K562 (cell line): Measurements from ENCODE around the gene C2orf76. TPM values are rescaled to one million over a fixed set of nuclear protein-coding genes. Genes with fewer than 3 reads are reported as not detected.

Source experiments
- ELF2 ChIP-seq: fragments of 250-450 bp; sonication (Bioruptor Pico); IDR thresholded peaks from 2 replicates; pipeline ENCODE4 v1.5.0; 2021; ENCODE audit warnings: mild to moderate bottlenecking
- FOXA3 ChIP-seq, 2 experiments: fragments of 450-650 bp in 1 of 2; sonication (generic) in 1 of 2; formaldehyde crosslinking; IDR thresholded peaks in 1 of 2; conservative IDR thresholded peaks in 1 of 2; 2 replicates each; pipeline versions ENCODE4 v1.4.0 to v1.8.0; 2020 to 2022; ENCODE audit warnings: mild to moderate bottlenecking in 2 of 2, missing genetic modification reagents in 1 of 2
- FOXK1 ChIP-seq: sonication (generic); formaldehyde crosslinking; IDR thresholded peaks from 2 replicates; pipeline ENCODE4 v1.8.0; 2022; ENCODE audit warnings: missing genetic modification reagents, mild to moderate bottlenecking, borderline replicate concordance
- FOXK2 ChIP-seq, 2 experiments: fragments of 450-650 bp; IDR thresholded peaks in 1 of 2; conservative IDR thresholded peaks in 1 of 2; 2 replicates each; pipeline ENCODE4 v1.6.1; 2016; ENCODE audit warnings: low read depth in 2 of 2, mild to moderate bottlenecking in 1 of 2
- GABPB2 ChIP-seq: fragments of 250-450 bp; sonication (Bioruptor Pico); conservative IDR thresholded peaks from 2 replicates; pipeline ENCODE4 v1.5.1; 2021; ENCODE audit warnings: mild to moderate bottlenecking
- HEY1 ChIP-seq: fragments of 250-450 bp; sonication (Bioruptor Pico); IDR thresholded peaks from 2 replicates; pipeline ENCODE4 v1.5.0; 2020; ENCODE audit warnings: mild to moderate bottlenecking, moderate library complexity, borderline replicate concordance
- MCM7 ChIP-seq, 2 experiments: fragments of 450-650 bp; IDR thresholded peaks; 2 replicates each; pipeline ENCODE4 v1.6.1; 2016 to 2018
- MEIS2 ChIP-seq: fragments of 450-650 bp; IDR thresholded peaks from 2 replicates; pipeline ENCODE4 v1.6.1; 2014; ENCODE audit warnings: mild to moderate bottlenecking; ENCODE audit not compliant: partially characterized antibody
- PCBP2 ChIP-seq: fragments of 200-400 bp; formaldehyde crosslinking; IDR thresholded peaks from 2 replicates; pipeline ENCODE4 v1.6.1; 2018; ENCODE audit warnings: low read length, low read depth, mild to moderate bottlenecking, moderate library complexity; ENCODE audit not compliant: poor library complexity, severe bottlenecking
- PHB ChIP-seq: fragments of 250-450 bp; sonication (Bioruptor Pico); IDR thresholded peaks from 2 replicates; pipeline ENCODE4 v1.5.0; 2021
- POLR3A ChIP-seq: IDR thresholded peaks from 2 replicates; pipeline ENCODE4 v1.6.1; 2011; ENCODE audit warnings: borderline replicate concordance, mild to moderate bottlenecking, moderate library complexity; ENCODE audit not compliant: insufficient read length, insufficient read depth; ENCODE audit errors: extremely low read depth
- RB1 ChIP-seq: fragments of 450-650 bp; IDR thresholded peaks from 2 replicates; pipeline ENCODE4 v1.6.1; 2017; ENCODE audit warnings: low read depth, mild to moderate bottlenecking
- SIX5 ChIP-seq, 2 experiments: IDR thresholded peaks; 2 replicates each; pipeline ENCODE4 v1.6.1; 2011; ENCODE audit warnings: low read length in 2 of 2, borderline replicate concordance in 1 of 2, low read depth in 1 of 2, mild to moderate bottlenecking in 1 of 2, moderate library complexity in 1 of 2; ENCODE audit not compliant: insufficient read depth in 1 of 2
- SMARCE1 ChIP-seq: fragments of 450-650 bp; IDR thresholded peaks from 2 replicates; pipeline ENCODE4 v1.7.1; 2016; ENCODE audit warnings: mild to moderate bottlenecking
- TCF15 ChIP-seq: fragments of 250-450 bp; sonication (Bioruptor Pico); IDR thresholded peaks from 2 replicates; pipeline ENCODE4 v1.8.0; 2022; ENCODE audit warnings: moderate library complexity, mild to moderate bottlenecking, inconsistent platforms
- USF2 ChIP-seq: sonication (generic); formaldehyde crosslinking; IDR thresholded peaks from 2 replicates; pipeline ENCODE4 v1.5.0; 2020; ENCODE audit warnings: missing genetic modification reagents
- ZFP1 ChIP-seq: fragments of 450-650 bp; formaldehyde crosslinking; IDR thresholded peaks from 2 replicates; pipeline ENCODE4 v1.4.0; 2020; ENCODE audit warnings: mild to moderate bottlenecking, mixed read lengths
- ZFP91 ChIP-seq: sonication (generic); formaldehyde crosslinking; IDR thresholded peaks from 2 replicates; pipeline ENCODE4 v1.8.0; 2022; ENCODE audit warnings: mild to moderate bottlenecking, missing genetic modification reagents
- ZNF140 ChIP-seq: fragments of 250-450 bp; sonication (Bioruptor Pico); IDR thresholded peaks from 2 replicates; pipeline ENCODE4 v1.8.0; 2021; ENCODE audit warnings: moderate library complexity, mild to moderate bottlenecking, inconsistent platforms
- ZNF395 ChIP-seq: fragments of 200-800 bp; sonication (Bioruptor generic); IDR thresholded peaks from 2 replicates; pipeline ENCODE4 v1.6.1; 2017; ENCODE audit warnings: missing genetic modification characterization, missing compliant biosample characterization
- ZNF507 ChIP-seq: conservative IDR thresholded peaks from 2 replicates; pipeline ENCODE4 v1.6.1; 2017; ENCODE audit warnings: missing genetic modification characterization, missing compliant biosample characterization
- ZNF780A ChIP-seq: fragments of 250-450 bp; sonication (Bioruptor Pico); IDR thresholded peaks from 2 replicates; pipeline ENCODE4 v1.5.0; 2021; ENCODE audit warnings: mild to moderate bottlenecking
- polyA plus RNA-seq, 8 experiments: library from polyadenylated mRNA; depleted of rRNA in 4 of 8; stranded (reverse) in 5 of 8; unstranded in 3 of 8; fragments of >200 nt; fragmentation: Nextera tagmentation in 2 of 8; fragmentation: Illumina TruSeq in 1 of 8; extraction: Ambion mirVana in 2 of 8; extraction: Trizol in 1 of 8; gene quantifications; 2 replicates each; pipeline versions ENCODE4 v1.2.1 to v1.2.3, GENCODE V29; 2011 to 2014; ENCODE audit warnings: inconsistent platforms in 1 of 8, missing spikeins in 1 of 8
- total RNA-seq, 7 experiments: library from RNA; depleted of rRNA in 6 of 7; stranded (reverse); fragments of >200 nt in 6 of 7; fragmentation: Illumina TruSeq in 2 of 7; extraction: Trizol in 2 of 7; gene quantifications; 2 replicates each; pipeline versions ENCODE4 v1.2.1 to v1.2.3, GENCODE V29; 2011 to 2021; ENCODE audit warnings: low replicate concordance in 1 of 7

C2orf76 gene
- total and polyA plus RNA-seq, 9 of the 15 experiments (the other 6 are each of a cell fraction or from before 2014, with no cell fraction given) = 4.8 to 26.2 (median 14.5) TPM

- TF ChIP-seq ZNF140 (CRISPR knock-in tag) = no peak
- TF ChIP-seq HEY1 = no peak
- no peak for TF ChIP-seq PCBP2
- TF ChIP-seq ELF2 (CRISPR knock-in tag) = no peak
- no peak for TF ChIP-seq USF2
- TF ChIP-seq ZFP1 (CRISPR knock-in tag) = no peak
- TF ChIP-seq FOXK2 (conservative IDR thresholded peaks at IDR 0.05 in 1 of 2, IDR thresholded peaks at IDR 0.05 in 1 of 2; ENCODE audit: low read depth in 2 of 2) = no peak
- no peak for TF ChIP-seq FOXK1 (CRISPR knock-in tag)
- TF ChIP-seq SMARCE1 = peak; percentile 78; the same call in 1 of the 2 replicates
- TF ChIP-seq POLR3A = no peak
- TF ChIP-seq MCM7 (IDR thresholded peaks at IDR 0.05) = no peak
- TF ChIP-seq PHB = no peak
- TF ChIP-seq GABPB2 (CRISPR knock-in tag) = no peak
- peak; percentile 64; the same call in 1 of the 2 replicates for TF ChIP-seq ZNF395
- no peak for TF ChIP-seq ZNF780A (CRISPR knock-in tag)
- TF ChIP-seq MEIS2 = no peak
- no peak for TF ChIP-seq ZFP91 (CRISPR knock-in tag)
- no peak for TF ChIP-seq TCF15 (CRISPR knock-in tag)
- TF ChIP-seq SIX5 (IDR thresholded peaks at IDR 0.05; ENCODE audit: borderline replicate concordance in 1 of 2, insufficient read depth in 1 of 2, low read depth in 1 of 2, low read length in 2 of 2) = no peak
- no peak for TF ChIP-seq FOXA3 (CRISPR knock-in tag; conservative IDR thresholded peaks at IDR 0.05 in 1 of 2, IDR thresholded peaks at IDR 0.05 in 1 of 2)
- TF ChIP-seq ZNF507 (tag) = no peak
- TF ChIP-seq RB1 = no peak
Observed at GRCh38 chr2:119387381-119388129, 20.9 kb upstream of the C2orf76 start (continued).
